ENCODE results near the gene TNN. TPM values are rescaled to one million over a fixed set of nuclear protein-coding genes. Genes with fewer than 3 reads are reported as not detected.

Gene TNN
- total and polyA plus RNA-seq, 9 donors, result 0.12 TPM; not detected in 8

DNA sequence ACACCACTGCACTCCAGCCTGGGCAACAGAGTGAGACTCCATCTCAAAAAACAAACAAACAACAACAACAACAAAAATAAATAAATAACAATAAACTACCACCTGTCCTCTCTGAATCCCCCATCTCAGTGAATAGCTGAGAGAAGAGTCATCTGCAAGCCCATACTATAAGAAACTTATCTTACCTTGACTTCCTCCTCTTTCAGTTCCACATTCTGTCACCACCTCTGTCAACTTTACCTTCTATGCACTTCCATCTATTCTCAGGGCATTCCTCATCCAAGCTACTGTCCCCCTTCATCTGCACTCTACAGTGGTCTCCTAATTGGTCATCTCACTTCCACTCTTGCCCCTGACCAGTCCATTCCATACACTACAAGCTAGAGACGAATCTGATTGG is 66.9 kb downstream of the TNN start:
- DNase-seq, result no peak
- no peak for TF ChIP-seq EP300 (IDR thresholded peaks at IDR 0.05)
- TF ChIP-seq, protein P1, sequence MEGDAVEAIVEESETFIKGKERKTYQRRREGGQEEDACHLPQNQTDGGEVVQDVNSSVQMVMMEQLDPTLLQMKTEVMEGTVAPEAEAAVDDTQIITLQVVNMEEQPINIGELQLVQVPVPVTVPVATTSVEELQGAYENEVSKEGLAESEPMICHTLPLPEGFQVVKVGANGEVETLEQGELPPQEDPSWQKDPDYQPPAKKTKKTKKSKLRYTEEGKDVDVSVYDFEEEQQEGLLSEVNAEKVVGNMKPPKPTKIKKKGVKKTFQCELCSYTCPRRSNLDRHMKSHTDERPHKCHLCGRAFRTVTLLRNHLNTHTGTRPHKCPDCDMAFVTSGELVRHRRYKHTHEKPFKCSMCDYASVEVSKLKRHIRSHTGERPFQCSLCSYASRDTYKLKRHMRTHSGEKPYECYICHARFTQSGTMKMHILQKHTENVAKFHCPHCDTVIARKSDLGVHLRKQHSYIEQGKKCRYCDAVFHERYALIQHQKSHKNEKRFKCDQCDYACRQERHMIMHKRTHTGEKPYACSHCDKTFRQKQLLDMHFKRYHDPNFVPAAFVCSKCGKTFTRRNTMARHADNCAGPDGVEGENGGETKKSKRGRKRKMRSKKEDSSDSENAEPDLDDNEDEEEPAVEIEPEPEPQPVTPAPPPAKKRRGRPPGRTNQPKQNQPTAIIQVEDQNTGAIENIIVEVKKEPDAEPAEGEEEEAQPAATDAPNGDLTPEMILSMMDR (IDR thresholded peaks at IDR 0.05), result no peak
- TF ChIP-seq POLR2A (IDR thresholded peaks at IDR 0.05), result no peak
- intact Hi-C loops (cut with DNase I), result no loop called here
- no peaks in the 10 kb centered on the region for H3K4me1 ChIP-seq (ENCODE audit: insufficient read depth)
- no peaks in the 10 kb centered on the region for H3K27me3 ChIP-seq
- H3K36me3 ChIP-seq, result no peaks in the 10 kb centered on the region
- H3K9me3 ChIP-seq, result no peaks in the 10 kb centered on the region
- H3K4me3 ChIP-seq, result no peak overlapping the region
- no peak overlapping the region for H3K27ac ChIP-seq
- WGBS, 3 donors, result 71 to 81% (median 80%) methylated on average over 1 of the region's 1 CpG

DNA sequence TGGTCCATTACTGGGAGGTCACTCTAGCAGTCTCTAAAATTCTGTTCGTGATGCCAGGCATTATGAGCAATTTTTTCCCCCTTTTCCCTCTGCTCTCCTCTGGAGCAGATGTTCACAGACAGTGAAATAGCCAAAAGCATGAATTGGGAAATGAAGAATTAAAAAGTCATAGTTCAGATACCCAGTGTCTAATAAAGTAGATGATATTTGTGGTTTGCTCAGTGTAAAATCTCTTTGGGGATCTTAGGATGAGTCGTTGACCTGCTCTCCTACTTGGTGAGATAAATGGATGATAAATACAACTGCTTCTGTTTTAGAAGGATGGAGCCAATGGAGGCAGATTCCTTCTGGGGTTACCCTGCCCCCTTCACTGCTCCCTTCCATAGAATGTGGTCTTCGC is 68.6 kb downstream of the TNN start:
- Histone ChIP-seq H3K36me3 (no peaks in the 10 kb centered on the region), H3K4me1 (ENCODE audit: insufficient read depth) (no peaks in the 10 kb centered on the region), H3K4me3 (no peak overlapping the region), H3K9me3 (no peaks in the 10 kb centered on the region), H3K27ac (no peak overlapping the region), H3K27me3 (no peaks in the 10 kb centered on the region)
- WGBS, 3 donors, result 80 to 89% (median 80%) methylated on average over 3 of the region's 3 CpGs
- intact Hi-C loops (cut with DNase I), result no loop called here
- no peak for DNase-seq
- TF ChIP-seq, protein P1 (IDR thresholded peaks at IDR 0.05), result no peak
- TF ChIP-seq POLR2A (IDR thresholded peaks at IDR 0.05) (no peak), EP300 (IDR thresholded peaks at IDR 0.05) (no peak)

GRCh38 chr1:175137369-175137768 is 69.7 kb downstream of the TNN start:
- WGBS, 3 donors, result 86 to 94% (median 89%) methylated on average over 1 of the region's 1 CpG
- TF ChIP-seq, protein P1 (IDR thresholded peaks at IDR 0.05), result no peak
- TF ChIP-seq EP300 (IDR thresholded peaks at IDR 0.05) (no peak), POLR2A (IDR thresholded peaks at IDR 0.05) (no peak)
- H3K27ac ChIP-seq, result no peak overlapping the region
- H3K36me3 ChIP-seq, result no peaks in the 10 kb centered on the region
- no peaks in the 10 kb centered on the region for H3K9me3 ChIP-seq
- H3K4me3 ChIP-seq, result no peak overlapping the region
- no peaks in the 10 kb centered on the region for H3K27me3 ChIP-seq
- intact Hi-C loops (cut with DNase I), result no loop called here
- H3K4me1 ChIP-seq (ENCODE audit: insufficient read depth), result no peaks in the 10 kb centered on the region
- no peak for DNase-seq

GRCh38 chr1:175138579-175138978 is 70.9 kb downstream of the TNN start:
- WGBS, 3 donors, result 52 to 76% (median 73%) methylated on average over 2 of the region's 2 CpGs
- intact Hi-C loops (cut with DNase I), result no loop called here
- Histone ChIP-seq H3K4me3 (no peak overlapping the region), H3K36me3 (no peaks in the 10 kb centered on the region), H3K9me3 (no peaks in the 10 kb centered on the region), H3K4me1 (ENCODE audit: insufficient read depth) (no peaks in the 10 kb centered on the region), H3K27me3 (no peaks in the 10 kb centered on the region), H3K27ac (no peak overlapping the region)
- TF ChIP-seq EP300 (IDR thresholded peaks at IDR 0.05) (no peak), POLR2A (IDR thresholded peaks at IDR 0.05) (no peak)
- TF ChIP-seq, protein P1 (IDR thresholded peaks at IDR 0.05), result no peak
- no peak for DNase-seq

Measured in ovary (tissue), 9 donors.